Liver (tissue), 9 donors: ENCODE measurements around the gene HAND1. TPM values are rescaled to one million over a fixed set of nuclear protein-coding genes. Genes with fewer than 3 reads are reported as not detected.

Experiments
- DNase-seq: peaks from one replicate; pipeline ENCODE4 v3.0.0-alpha.2; 2017; ENCODE audit warnings: low spot score
- H3K27ac ChIP-seq, 2 donors: one replicate each; pipeline ENCODE4 v1.7.0; 2013; ENCODE audit warnings: inconsistent platforms in 2 of 2, low read length in 2 of 2, control low read depth in 1 of 2, low read depth in 1 of 2, mild to moderate bottlenecking in 1 of 2
- H3K27me3 ChIP-seq, 4 donors: one replicate each; pipeline versions ENCODE4 v1.6.1 to v1.7.0; 2013; ENCODE audit warnings: low read length in 3 of 4, inconsistent platforms in 1 of 4, mild to moderate bottlenecking in 1 of 4, moderate library complexity in 1 of 4; ENCODE audit not compliant: control insufficient read depth in 4 of 4, insufficient read depth in 4 of 4
- H3K36me3 ChIP-seq, 4 donors: one replicate each; pipeline versions ENCODE4 v1.6.1 to v1.7.0; 2013; ENCODE audit warnings: low read length in 3 of 4, mild to moderate bottlenecking in 3 of 4, low read depth in 1 of 4, moderate library complexity in 1 of 4; ENCODE audit not compliant: control insufficient read depth in 4 of 4, insufficient read depth in 3 of 4
- H3K4me1 ChIP-seq, 4 donors: one replicate each; pipeline versions ENCODE4 v1.6.1 to v1.7.0; 2013; ENCODE audit warnings: low read length in 3 of 4, mild to moderate bottlenecking in 3 of 4, moderate library complexity in 1 of 4; ENCODE audit not compliant: control insufficient read depth in 4 of 4, insufficient read depth in 4 of 4
- H3K4me3 ChIP-seq, 3 donors: one replicate each; pipeline versions ENCODE4 v1.6.1 to v1.7.0; 2013; ENCODE audit warnings: low read length in 3 of 3, control low read depth in 1 of 3, low read depth in 1 of 3, mild to moderate bottlenecking in 1 of 3
- H3K9ac ChIP-seq, 2 donors: one replicate each; pipeline ENCODE4 v1.7.0; 2013; ENCODE audit warnings: low read length in 2 of 2, mild to moderate bottlenecking in 2 of 2, moderate library complexity in 2 of 2, control low read depth in 1 of 2, low read depth in 1 of 2
- H3K9me3 ChIP-seq, 4 donors: one replicate each; pipeline versions ENCODE4 v1.6.1 to v1.7.0; 2013; ENCODE audit warnings: low read length in 3 of 4; ENCODE audit not compliant: control insufficient read depth in 4 of 4
- ATF3 ChIP-seq: IDR thresholded peaks from 2 replicates; pipeline ENCODE4 v1.6.1; 2016; ENCODE audit warnings: antibody characterized with exemption
- CTCF ChIP-seq: fragments of 150-350 bp; IDR thresholded peaks from 2 replicates; pipeline ENCODE4 v1.5.1; 2017; ENCODE audit warnings: improper control_type of control experiment, low read depth, low read length; ENCODE audit not compliant: missing input control
- EGR1 ChIP-seq, 2 donors: IDR thresholded peaks; 2 replicates each; pipeline ENCODE4 v1.6.1; 2016 to 2018; ENCODE audit warnings: antibody characterized with exemption in 2 of 2, low read depth in 2 of 2
- FOXA1 ChIP-seq: IDR thresholded peaks from 2 replicates; pipeline ENCODE4 v1.6.1; 2016; ENCODE audit warnings: antibody characterized with exemption
- FOXA2 ChIP-seq: IDR thresholded peaks from 2 replicates; pipeline ENCODE4 v1.6.1; 2016; ENCODE audit warnings: antibody characterized with exemption
- GABPA ChIP-seq, 2 donors: IDR thresholded peaks in 1 of 2; conservative IDR thresholded peaks in 1 of 2; 2 replicates each; pipeline ENCODE4 v1.6.1; 2016; ENCODE audit warnings: antibody characterized with exemption in 2 of 2, mild to moderate bottlenecking in 1 of 2, moderate library complexity in 1 of 2
- HNF4A ChIP-seq, 2 donors: conservative IDR thresholded peaks; 2 replicates each; pipeline ENCODE4 v1.6.1; 2016; ENCODE audit warnings: antibody characterized with exemption in 2 of 2, mild to moderate bottlenecking in 2 of 2
- HNF4G ChIP-seq: IDR thresholded peaks from 2 replicates; pipeline ENCODE4 v1.6.1; 2016; ENCODE audit warnings: antibody characterized with exemption
- JUND ChIP-seq, 2 donors: IDR thresholded peaks; 2 replicates each; pipeline ENCODE4 v1.6.1; 2016; ENCODE audit warnings: antibody characterized with exemption in 2 of 2
- MAX ChIP-seq: IDR thresholded peaks from 2 replicates; pipeline ENCODE4 v1.6.1; 2016; ENCODE audit warnings: antibody characterized with exemption
- NR2F2 ChIP-seq: IDR thresholded peaks from 2 replicates; pipeline ENCODE4 v1.6.1; 2016; ENCODE audit warnings: antibody characterized with exemption
- RAD21 ChIP-seq, 2 donors: IDR thresholded peaks; 2 replicates each; pipeline ENCODE4 v1.6.1; 2016; ENCODE audit warnings: antibody characterized with exemption in 2 of 2, mild to moderate bottlenecking in 2 of 2
- REST ChIP-seq: IDR thresholded peaks from 2 replicates; pipeline ENCODE4 v1.6.1; 2016; ENCODE audit warnings: antibody characterized with exemption, mild to moderate bottlenecking
- RXRA ChIP-seq, 2 donors: IDR thresholded peaks; 2 replicates each; pipeline ENCODE4 v1.6.1; 2017 to 2018; ENCODE audit warnings: antibody characterized with exemption in 2 of 2, mild to moderate bottlenecking in 1 of 2
- SP1 ChIP-seq: IDR thresholded peaks from 2 replicates; pipeline ENCODE4 v1.6.1; 2018; ENCODE audit warnings: antibody characterized with exemption, mild to moderate bottlenecking
- TAF1 ChIP-seq: conservative IDR thresholded peaks from 2 replicates; pipeline ENCODE4 v1.6.1; 2016; ENCODE audit warnings: antibody characterized with exemption, mild to moderate bottlenecking
- YY1 ChIP-seq: IDR thresholded peaks from 2 replicates; pipeline ENCODE4 v1.6.1; 2016; ENCODE audit warnings: antibody characterized with exemption, mild to moderate bottlenecking
- ZBTB33 ChIP-seq: IDR thresholded peaks from 2 replicates; pipeline ENCODE4 v1.6.1; 2016; ENCODE audit warnings: antibody characterized with exemption
- WGBS: extraction: QIAGEN DNeasy Blood & Tissue Kit; methylation state at CpG from one replicate; pipeline ENCODE4 v1.1.7; 2013; 5-methylcytosine and 5-hydroxymethylcytosine counted together
- polyA plus RNA-seq, 2 donors: library from polyadenylated mRNA; stranded (reverse) in 1 of 2; unstranded in 1 of 2; fragments of 200-250 nt in 1 of 2; fragments of >200 nt in 1 of 2; fragmentation: Nextera tagmentation in 1 of 2; extraction: Ambion mirVana in 1 of 2; gene quantifications; one replicate each; pipeline versions ENCODE4 v1.2.1 to v1.2.3, GENCODE V29; 2013 to 2015
- total RNA-seq, 2 donors: library from RNA; depleted of rRNA; stranded (reverse); fragments of >200 nt; gene quantifications; one replicate each; pipeline ENCODE4 v1.2.3, GENCODE V29; 2014
- donor health status: healthy.
- donor health status: healthy.
- donor health status: healthy.
- donor health status: healthy.
- donor health status: healthy.

HAND1 gene
- total and polyA plus RNA-seq, 4 donors, result not detected

- DNase-seq, result peak; percentile 97
- peak; percentile 95 for TF ChIP-seq TAF1
- TF ChIP-seq ATF3, result no peak
- no peak for TF ChIP-seq CTCF
- peak; percentile 50 for TF ChIP-seq YY1
- TF ChIP-seq EGR1 (IDR thresholded peaks at IDR 0.05; ENCODE audit: low read depth in 2 of 2), result no peak
- TF ChIP-seq GABPA (IDR thresholded peaks at IDR 0.05 in 1 of 2, conservative IDR thresholded peaks at IDR 0.05 in 1 of 2), result peak; percentile 71 to 91
- TF ChIP-seq ZBTB33, result no peak
- no peak for TF ChIP-seq RXRA (IDR thresholded peaks at IDR 0.05)
- TF ChIP-seq JUND (IDR thresholded peaks at IDR 0.05), result no peak
- TF ChIP-seq FOXA1, result no peak
- TF ChIP-seq HNF4A (conservative IDR thresholded peaks at IDR 0.05), result peak in 1 of 2 donors; percentile 71
- TF ChIP-seq FOXA2, result no peak
- no peak for TF ChIP-seq RAD21 (IDR thresholded peaks at IDR 0.05)
- peak; percentile 91 for TF ChIP-seq SP1
- no peak for TF ChIP-seq NR2F2
- peak; percentile 87 for TF ChIP-seq REST
- no peak for TF ChIP-seq MAX
- peak; percentile 52 for TF ChIP-seq HNF4G
- H3K9me3 ChIP-seq, result no peaks in the 10 kb centered on the region
- WGBS, result under 1% methylated on average over 70 of the region's 70 CpGs
- H3K4me1 ChIP-seq, result peaks cover 0 to 23% (median 17%) of the 10 kb centered on the region in 4 donors
- peaks cover 0 to 19% (median 6%) of the 10 kb centered on the region in 4 donors for H3K36me3 ChIP-seq
- H3K4me3 ChIP-seq, result peak within 1 kb of the TSS; percentile 90 to 97 (median 97)
- peak within 1 kb of the TSS; percentile 80 to 83 for H3K27ac ChIP-seq
- peak within 1 kb of the TSS; percentile 88 to 94 for H3K9ac ChIP-seq
- no peaks in the 10 kb centered on the region for H3K27me3 ChIP-seq
Observed at GRCh38 chr5:154445422-154446194, 32.4 kb downstream of the HAND1 start, which contains the start of gene SAP30L. SAP30L (plus strand) TSS chr5:154445997; CDS start chr5:154446605, 608 bp downstream.
